ENCODE results near the gene ARMC9. TPM values are rescaled to one million over a fixed set of nuclear protein-coding genes. Genes with fewer than 3 reads are reported as not detected.
A peak's percentile ranks its signal among the peaks of the same experiment; 100 is the strongest.

The ARMC9 gene
- total and polyA plus RNA-seq, 2 donors from 2014 or later, result 7.3 to 18.2 TPM

DNA sequence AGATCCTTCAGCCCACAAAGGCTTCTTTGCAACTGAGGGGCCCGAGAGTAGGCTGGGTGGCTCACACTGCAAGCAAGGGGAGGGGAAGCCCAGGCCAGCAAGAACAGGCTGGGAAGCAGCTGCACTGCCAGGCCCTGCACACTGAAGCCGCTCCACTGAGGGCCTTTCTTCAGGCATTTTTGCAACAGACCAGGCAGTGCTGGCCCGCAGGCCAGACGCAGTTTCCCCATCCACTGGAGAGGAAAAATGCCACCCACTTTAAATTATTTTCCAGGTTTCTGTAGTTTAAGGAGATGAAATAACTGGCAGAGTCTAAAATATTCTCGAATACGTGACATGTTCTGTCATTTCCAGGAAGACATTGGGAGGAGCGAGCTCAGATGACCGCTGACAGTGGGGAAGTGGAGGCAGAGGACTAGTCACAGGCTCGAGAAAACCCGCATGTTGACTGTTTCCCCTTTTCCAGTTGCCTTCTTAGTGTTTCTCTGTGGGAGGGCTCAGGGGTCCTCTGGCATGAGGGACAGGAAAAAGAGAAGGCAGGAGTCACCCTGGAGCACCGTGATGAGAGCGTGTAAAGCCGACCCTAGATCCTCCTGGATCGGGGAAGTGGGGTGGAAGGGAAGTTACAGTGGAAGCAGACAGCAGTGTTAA lies 143.8 kb downstream of the ARMC9 start:
- Histone ChIP-seq H3K9me3 (ENCODE audit: control insufficient read depth in 2 of 3, insufficient read depth in 1 of 3, low read length in 3 of 3) (no peaks in the 10 kb centered on the region), H3K9ac (ENCODE audit: low read length in 3 of 3) (no peak overlapping the region), H3K27me3 (ENCODE audit: control insufficient read depth, insufficient read depth, low read length) (no peaks in the 10 kb centered on the region), H3K27ac (ENCODE audit: low read depth in 2 of 2, low read length in 2 of 2) (no peak overlapping the region), H3K36me3 (ENCODE audit: control insufficient read depth in 2 of 3, insufficient read depth in 3 of 3, low read length in 3 of 3) (no peaks in the 10 kb centered on the region), H3K4me1 (ENCODE audit: control insufficient read depth in 2 of 3, insufficient read depth in 2 of 3, low read depth in 1 of 3, low read length in 3 of 3) (no peaks in the 10 kb centered on the region), H3K4me3 (ENCODE audit: low read length in 3 of 3) (no peak overlapping the region)
- FAIRE-seq, result no peak
- TF ChIP-seq, protein P1, sequence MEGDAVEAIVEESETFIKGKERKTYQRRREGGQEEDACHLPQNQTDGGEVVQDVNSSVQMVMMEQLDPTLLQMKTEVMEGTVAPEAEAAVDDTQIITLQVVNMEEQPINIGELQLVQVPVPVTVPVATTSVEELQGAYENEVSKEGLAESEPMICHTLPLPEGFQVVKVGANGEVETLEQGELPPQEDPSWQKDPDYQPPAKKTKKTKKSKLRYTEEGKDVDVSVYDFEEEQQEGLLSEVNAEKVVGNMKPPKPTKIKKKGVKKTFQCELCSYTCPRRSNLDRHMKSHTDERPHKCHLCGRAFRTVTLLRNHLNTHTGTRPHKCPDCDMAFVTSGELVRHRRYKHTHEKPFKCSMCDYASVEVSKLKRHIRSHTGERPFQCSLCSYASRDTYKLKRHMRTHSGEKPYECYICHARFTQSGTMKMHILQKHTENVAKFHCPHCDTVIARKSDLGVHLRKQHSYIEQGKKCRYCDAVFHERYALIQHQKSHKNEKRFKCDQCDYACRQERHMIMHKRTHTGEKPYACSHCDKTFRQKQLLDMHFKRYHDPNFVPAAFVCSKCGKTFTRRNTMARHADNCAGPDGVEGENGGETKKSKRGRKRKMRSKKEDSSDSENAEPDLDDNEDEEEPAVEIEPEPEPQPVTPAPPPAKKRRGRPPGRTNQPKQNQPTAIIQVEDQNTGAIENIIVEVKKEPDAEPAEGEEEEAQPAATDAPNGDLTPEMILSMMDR (IDR thresholded peaks at IDR 0.05; ENCODE audit: borderline replicate concordance, extremely low read depth, insufficient read depth), result no peak
- DNase-seq, result peak in 2 of 5 donors; percentile 32 to 49
- intact Hi-C loops (cut with DNase I), result no loop called here

DNA sequence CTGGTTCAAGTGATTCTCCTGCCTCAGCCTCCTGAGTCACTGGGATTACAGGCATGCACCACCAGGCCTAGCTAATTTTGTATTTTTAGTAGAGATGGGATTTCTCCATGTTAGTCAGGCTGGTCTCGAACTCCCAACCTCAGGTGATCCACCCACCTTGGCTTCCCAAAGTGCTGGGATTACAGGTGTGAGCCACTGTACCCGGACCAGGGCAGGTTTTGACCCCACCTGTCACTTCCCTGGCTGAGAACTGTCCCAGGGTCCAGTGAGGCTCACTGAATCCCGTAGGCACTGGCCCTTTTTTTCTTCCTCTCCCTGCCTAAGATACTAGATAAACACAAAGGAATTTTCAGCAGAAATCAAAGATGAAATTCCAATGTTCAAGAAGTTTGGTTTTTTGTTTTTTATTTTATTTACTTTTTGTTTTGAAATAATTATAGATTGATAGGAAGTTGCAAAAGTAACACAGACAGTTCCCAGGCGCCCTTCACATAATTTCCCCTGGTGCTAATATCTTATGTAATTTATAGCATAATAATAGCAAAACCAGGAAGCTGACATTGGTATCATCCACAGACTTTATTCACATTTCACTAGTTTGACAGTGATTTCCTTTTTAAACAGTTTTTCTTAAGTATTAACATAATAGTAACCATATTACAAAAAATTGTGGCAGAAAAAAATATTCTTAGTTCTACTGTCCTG lies 144.7 kb downstream of the ARMC9 start:
- no peak overlapping the region for H3K4me3 ChIP-seq (ENCODE audit: low read length in 3 of 3)
- FAIRE-seq (no peak), DNase-seq (peak in 2 of 5 donors; percentile 24 to 36)
- H3K36me3 ChIP-seq (ENCODE audit: control insufficient read depth in 2 of 3, insufficient read depth in 3 of 3, low read length in 3 of 3), result no peaks in the 10 kb centered on the region
- H3K4me1 ChIP-seq (ENCODE audit: control insufficient read depth in 2 of 3, insufficient read depth in 2 of 3, low read depth in 1 of 3, low read length in 3 of 3), result no peaks in the 10 kb centered on the region
- intact Hi-C loops (cut with DNase I), result no loop called here
- TF ChIP-seq, protein P1 (IDR thresholded peaks at IDR 0.05; ENCODE audit: borderline replicate concordance, extremely low read depth, insufficient read depth), result no peak
- no peak overlapping the region for H3K27ac ChIP-seq (ENCODE audit: low read depth in 2 of 2, low read length in 2 of 2)
- H3K27me3 ChIP-seq (ENCODE audit: control insufficient read depth, insufficient read depth, low read length), result no peaks in the 10 kb centered on the region
- H3K9me3 ChIP-seq (ENCODE audit: control insufficient read depth in 2 of 3, insufficient read depth in 1 of 3, low read length in 3 of 3), result no peaks in the 10 kb centered on the region
- H3K9ac ChIP-seq (ENCODE audit: low read length in 3 of 3), result no peak overlapping the region

DNA sequence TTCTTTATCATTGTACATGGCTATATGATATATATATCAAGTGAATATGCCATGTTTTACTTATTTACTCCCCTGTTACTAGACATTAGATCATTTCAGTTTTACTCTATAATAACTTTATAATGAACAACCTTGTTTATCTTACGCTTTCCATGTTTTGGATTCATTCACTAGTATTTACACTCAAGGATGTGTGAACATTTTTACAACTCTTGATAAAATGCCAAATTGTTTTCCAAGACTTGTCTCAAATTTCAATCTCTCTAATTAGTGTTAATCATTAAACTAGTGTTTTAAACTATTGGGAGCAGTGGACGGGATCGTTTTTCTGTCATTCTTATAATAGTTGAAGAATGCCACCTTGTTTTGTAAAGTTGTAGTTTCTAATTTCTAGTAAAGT lies 145.6 kb downstream of the ARMC9 start:
- Histone ChIP-seq H3K9me3 (ENCODE audit: control insufficient read depth in 2 of 3, insufficient read depth in 1 of 3, low read length in 3 of 3) (no peaks in the 10 kb centered on the region), H3K9ac (ENCODE audit: low read length in 3 of 3) (no peak overlapping the region), H3K4me3 (ENCODE audit: low read length in 3 of 3) (no peak overlapping the region), H3K4me1 (ENCODE audit: control insufficient read depth in 2 of 3, insufficient read depth in 2 of 3, low read depth in 1 of 3, low read length in 3 of 3) (no peaks in the 10 kb centered on the region), H3K27ac (ENCODE audit: low read depth in 2 of 2, low read length in 2 of 2) (no peak overlapping the region), H3K36me3 (ENCODE audit: control insufficient read depth in 2 of 3, insufficient read depth in 3 of 3, low read length in 3 of 3) (no peaks in the 10 kb centered on the region), H3K27me3 (ENCODE audit: control insufficient read depth, insufficient read depth, low read length) (no peaks in the 10 kb centered on the region)
- TF ChIP-seq, protein P1 (IDR thresholded peaks at IDR 0.05; ENCODE audit: borderline replicate concordance, extremely low read depth, insufficient read depth), result no peak
- intact Hi-C loops (cut with DNase I), result no loop called here
- peak; percentile 83 for FAIRE-seq
- peak in 2 of 5 donors; percentile 33 to 42 for DNase-seq
